ENCODE measurements around the gene TMEM273.

- TF ChIP-seq CTCF (conservative IDR thresholded peaks at IDR 0.05; ENCODE audit: low read depth, low read length) (no peak), POLR2A (IDR thresholded peaks at IDR 0.05; ENCODE audit: low read depth, low read length) (no peak), MXI1 (IDR thresholded peaks at IDR 0.05; ENCODE audit: borderline replicate concordance, low read depth, low read length) (no peak)
Measured at GRCh38 chr10:49204119-49204518, 15.9 kb upstream of the TMEM273 start.
